ENCODE data around the gene RHEX. TPM values are rescaled to one million over a fixed set of nuclear protein-coding genes. Genes with fewer than 3 reads are reported as not detected.
"Not testable (repeated sequence)": the region's sequence is repeated elsewhere in the genome, so short reads cannot be mapped to it uniquely, and the experiment has no call there.

RHEX gene
- total RNA-seq, 1 donor from 2014 or later = not detected

DNA sequence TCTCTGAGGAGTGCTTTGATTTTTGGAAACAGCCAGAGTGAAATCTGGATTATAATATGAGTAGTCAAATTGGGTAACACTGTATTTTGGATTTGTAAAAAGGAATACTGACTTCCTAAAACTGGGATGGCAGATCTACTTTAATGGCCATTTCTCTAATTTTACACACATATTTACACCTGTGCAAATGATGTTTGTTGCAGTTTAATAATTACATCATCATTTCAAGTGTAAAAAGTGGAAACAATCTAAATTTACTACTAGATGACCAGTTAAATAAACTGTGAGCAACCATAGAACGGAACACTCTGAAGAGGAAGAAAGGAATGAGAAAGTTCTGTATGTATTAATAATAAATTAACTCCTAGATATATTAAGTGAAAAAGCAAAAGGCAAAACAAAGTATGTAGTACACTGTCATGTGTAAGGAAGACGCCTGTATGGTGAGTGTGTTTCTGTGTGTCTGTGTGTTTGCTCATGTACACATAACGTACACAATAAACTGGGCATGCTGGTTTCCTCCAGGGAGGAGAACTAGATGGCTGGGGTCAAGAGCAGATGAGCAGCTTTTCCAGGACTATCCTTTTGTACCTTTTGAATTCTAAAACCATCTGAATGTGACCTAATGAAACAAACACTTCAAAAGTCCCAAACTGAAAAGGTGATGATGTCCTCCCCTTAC lies 2.9 kb upstream of the RHEX start:
- Histone ChIP-seq H3K4me3 (ENCODE audit: insufficient read depth, low read depth, low read length) (no peak overlapping the region), H3K4me1 (ENCODE audit: insufficient read depth, low read length) (no peaks in the 10 kb centered on the region), H3K79me2 (ENCODE audit: insufficient read depth, low read length) (no peaks in the 10 kb centered on the region), H3K9me3 (ENCODE audit: insufficient read depth, low read depth, low read length) (no peaks in the 10 kb centered on the region), H3K9ac (ENCODE audit: low read length) (no peak overlapping the region), H3K36me3 (ENCODE audit: insufficient read depth, low read length) (no peaks in the 10 kb centered on the region), H3K27me3 (ENCODE audit: insufficient read depth, low read length) (peaks cover 3% of the 10 kb centered on the region), H2AFZ (ENCODE audit: low read depth, low read length) (no peak overlapping the region), H4K20me1 (ENCODE audit: insufficient read depth, low read length) (no peaks in the 10 kb centered on the region), H3K27ac (ENCODE audit: low read depth, low read length) (no peak overlapping the region), H3K4me2 (ENCODE audit: low read length) (no peak overlapping the region)
- peaks cover 3% of the 10 kb centered on the region for H3K9me3 Mint-ChIP-seq (ENCODE audit: unreplicated experiment)
- TF ChIP-seq, protein P1, sequence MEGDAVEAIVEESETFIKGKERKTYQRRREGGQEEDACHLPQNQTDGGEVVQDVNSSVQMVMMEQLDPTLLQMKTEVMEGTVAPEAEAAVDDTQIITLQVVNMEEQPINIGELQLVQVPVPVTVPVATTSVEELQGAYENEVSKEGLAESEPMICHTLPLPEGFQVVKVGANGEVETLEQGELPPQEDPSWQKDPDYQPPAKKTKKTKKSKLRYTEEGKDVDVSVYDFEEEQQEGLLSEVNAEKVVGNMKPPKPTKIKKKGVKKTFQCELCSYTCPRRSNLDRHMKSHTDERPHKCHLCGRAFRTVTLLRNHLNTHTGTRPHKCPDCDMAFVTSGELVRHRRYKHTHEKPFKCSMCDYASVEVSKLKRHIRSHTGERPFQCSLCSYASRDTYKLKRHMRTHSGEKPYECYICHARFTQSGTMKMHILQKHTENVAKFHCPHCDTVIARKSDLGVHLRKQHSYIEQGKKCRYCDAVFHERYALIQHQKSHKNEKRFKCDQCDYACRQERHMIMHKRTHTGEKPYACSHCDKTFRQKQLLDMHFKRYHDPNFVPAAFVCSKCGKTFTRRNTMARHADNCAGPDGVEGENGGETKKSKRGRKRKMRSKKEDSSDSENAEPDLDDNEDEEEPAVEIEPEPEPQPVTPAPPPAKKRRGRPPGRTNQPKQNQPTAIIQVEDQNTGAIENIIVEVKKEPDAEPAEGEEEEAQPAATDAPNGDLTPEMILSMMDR (IDR thresholded peaks at IDR 0.05; ENCODE audit: insufficient read depth, low read depth, low read length) = no peak
- TF ChIP-seq EZH2 (IDR thresholded peaks at IDR 0.05; ENCODE audit: insufficient read depth, low read length) = no peak
- H3K27me3 Mint-ChIP-seq (ENCODE audit: low read depth, unreplicated experiment) = peaks cover 9% of the 10 kb centered on the region
- H3K36me3 Mint-ChIP-seq (ENCODE audit: low read depth, unreplicated experiment) = peaks cover 3% of the 10 kb centered on the region
- H3K4me3 Mint-ChIP-seq (ENCODE audit: unreplicated experiment) = no peak overlapping the region
- no peak overlapping the region for H3K27ac Mint-ChIP-seq (ENCODE audit: unreplicated experiment)
- H3K4me1 Mint-ChIP-seq (ENCODE audit: low read depth, unreplicated experiment) = peaks cover 8% of the 10 kb centered on the region
- no peak for FAIRE-seq
- DNase-seq (ENCODE audit: low read depth) = no peak

DNA sequence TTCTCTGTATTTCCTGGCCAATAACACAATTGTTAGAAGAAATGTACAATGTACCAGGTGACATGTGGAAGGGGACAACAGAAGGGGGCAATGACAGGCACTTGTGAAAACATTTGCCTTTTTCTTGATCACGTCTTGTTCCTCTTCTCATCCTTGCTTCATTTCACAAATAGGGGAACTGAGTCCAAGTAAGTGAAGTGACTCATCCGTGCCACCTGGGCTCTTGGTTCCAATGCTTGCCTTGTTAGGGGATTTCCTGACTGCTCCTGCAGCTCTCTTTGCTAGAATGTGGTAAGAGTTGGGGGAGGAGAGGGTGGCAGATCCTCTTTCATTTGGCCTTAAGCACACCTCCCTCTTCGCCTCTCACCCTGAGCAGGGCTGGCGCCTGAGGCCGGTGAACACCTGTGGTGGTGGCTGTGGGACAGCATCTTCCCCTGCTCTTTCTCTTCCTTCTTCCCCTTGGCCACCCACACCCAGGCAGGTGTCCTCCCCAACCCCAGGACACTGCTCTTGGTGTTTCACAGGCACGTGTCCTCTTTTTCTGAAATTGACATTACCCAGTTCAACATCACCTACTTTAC lies 2.2 kb upstream of the RHEX start:
- Mint-ChIP-seq H3K9me3 (ENCODE audit: unreplicated experiment) (peaks cover 3% of the 10 kb centered on the region), H3K27me3 (ENCODE audit: low read depth, unreplicated experiment) (peaks cover 11% of the 10 kb centered on the region), H3K4me1 (ENCODE audit: low read depth, unreplicated experiment) (peaks cover 8% of the 10 kb centered on the region), H3K36me3 (ENCODE audit: low read depth, unreplicated experiment) (peaks cover 3% of the 10 kb centered on the region), H3K4me3 (ENCODE audit: unreplicated experiment) (no peak overlapping the region), H3K27ac (ENCODE audit: unreplicated experiment) (no peak overlapping the region)
- no peak overlapping the region for H3K9ac ChIP-seq (ENCODE audit: low read length)
- no peak for FAIRE-seq
- H2AFZ ChIP-seq (ENCODE audit: low read depth, low read length) = no peak overlapping the region
- no peaks in the 10 kb centered on the region for H4K20me1 ChIP-seq (ENCODE audit: insufficient read depth, low read length)
- H3K27ac ChIP-seq (ENCODE audit: low read depth, low read length) = no peak overlapping the region
- no peak for TF ChIP-seq EZH2 (IDR thresholded peaks at IDR 0.05; ENCODE audit: insufficient read depth, low read length)
- TF ChIP-seq, protein P1 (IDR thresholded peaks at IDR 0.05; ENCODE audit: insufficient read depth, low read depth, low read length) = no peak
- H3K4me2 ChIP-seq (ENCODE audit: low read length) = no peak overlapping the region
- no peaks in the 10 kb centered on the region for H3K79me2 ChIP-seq (ENCODE audit: insufficient read depth, low read length)
- no peak overlapping the region for H3K4me3 ChIP-seq (ENCODE audit: insufficient read depth, low read depth, low read length)
- no peak for DNase-seq (ENCODE audit: low read depth)
- H3K36me3 ChIP-seq (ENCODE audit: insufficient read depth, low read length) = no peaks in the 10 kb centered on the region
- peaks cover 3% of the 10 kb centered on the region for H3K27me3 ChIP-seq (ENCODE audit: insufficient read depth, low read length)
- H3K9me3 ChIP-seq (ENCODE audit: insufficient read depth, low read depth, low read length) = no peaks in the 10 kb centered on the region
- no peaks in the 10 kb centered on the region for H3K4me1 ChIP-seq (ENCODE audit: insufficient read depth, low read length)

DNA sequence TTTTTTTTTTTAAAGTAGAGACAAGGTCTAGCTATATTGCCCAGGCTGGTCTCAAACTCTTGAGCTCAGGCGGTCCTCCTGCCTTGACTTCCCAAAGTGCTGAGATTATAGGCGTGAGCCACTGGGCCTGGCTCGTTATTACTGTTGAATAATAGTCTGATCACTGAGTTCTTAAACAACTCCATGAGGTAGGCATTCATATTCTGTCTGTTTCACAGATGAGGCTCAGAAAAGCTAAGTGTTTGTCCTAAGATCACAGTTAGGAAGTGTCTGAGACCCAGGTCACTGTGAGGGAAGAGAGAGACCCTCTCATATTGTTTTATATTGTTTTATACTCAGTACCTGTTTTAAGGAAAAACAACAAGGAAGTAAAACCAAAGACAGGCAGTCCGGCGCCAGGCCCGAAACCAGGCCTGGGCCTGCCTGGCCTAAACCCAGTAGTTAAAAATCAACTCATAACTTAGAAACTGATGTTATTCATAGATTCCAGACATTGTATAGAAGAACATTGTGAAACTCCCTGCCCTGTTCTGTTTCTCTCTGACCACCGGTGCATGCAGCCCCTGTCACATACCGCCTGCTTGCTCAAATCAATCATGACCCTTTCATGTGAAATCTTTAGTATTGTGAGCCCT lies 625 bp upstream of the RHEX start:
- not testable (repeated sequence) for H3K36me3 ChIP-seq (ENCODE audit: insufficient read depth, low read length); H3K36me3 Mint-ChIP-seq (ENCODE audit: low read depth, unreplicated experiment); H3K4me1 ChIP-seq (ENCODE audit: insufficient read depth, low read length); H3K4me2 ChIP-seq (ENCODE audit: low read length); H3K9me3 Mint-ChIP-seq (ENCODE audit: unreplicated experiment); H3K9me3 ChIP-seq (ENCODE audit: insufficient read depth, low read depth, low read length); H3K9ac ChIP-seq (ENCODE audit: low read length); H4K20me1 ChIP-seq (ENCODE audit: insufficient read depth, low read length); H3K27me3 ChIP-seq (ENCODE audit: insufficient read depth, low read length); H3K4me3 Mint-ChIP-seq (ENCODE audit: unreplicated experiment); H3K79me2 ChIP-seq (ENCODE audit: insufficient read depth, low read length); H3K27ac Mint-ChIP-seq (ENCODE audit: unreplicated experiment); H2AFZ ChIP-seq (ENCODE audit: low read depth, low read length); H3K4me1 Mint-ChIP-seq (ENCODE audit: low read depth, unreplicated experiment); DNase-seq (ENCODE audit: low read depth); FAIRE-seq; H3K4me3 ChIP-seq (ENCODE audit: insufficient read depth, low read depth, low read length); H3K27ac ChIP-seq (ENCODE audit: low read depth, low read length)
- H3K27me3 Mint-ChIP-seq (ENCODE audit: low read depth, unreplicated experiment) = peaks cover 18% of the 10 kb centered on the region

DNA sequence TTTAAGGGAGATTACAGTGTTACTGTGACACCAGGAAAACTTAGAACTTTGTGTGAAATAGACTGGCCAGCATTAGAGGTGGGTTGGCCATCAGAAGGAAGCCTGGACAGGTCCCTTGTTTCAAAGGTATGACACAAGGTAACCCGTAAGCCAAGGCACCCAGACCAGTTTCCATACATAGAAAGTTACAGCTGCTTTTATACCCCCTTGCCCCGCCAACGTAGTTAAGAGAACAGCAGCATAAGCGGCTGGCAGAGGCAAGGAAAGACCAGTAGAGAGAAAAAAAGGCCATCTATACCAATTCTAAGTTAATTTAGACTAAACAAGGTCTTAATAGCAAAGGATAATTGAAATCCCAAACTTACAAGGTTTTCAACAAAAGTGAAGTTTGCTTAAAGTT lies 643 bp downstream of the RHEX start:
- not testable (repeated sequence) for H3K27me3 ChIP-seq (ENCODE audit: insufficient read depth, low read length); H3K4me1 Mint-ChIP-seq (ENCODE audit: low read depth, unreplicated experiment); H3K4me3 ChIP-seq (ENCODE audit: insufficient read depth, low read depth, low read length); H3K4me3 Mint-ChIP-seq (ENCODE audit: unreplicated experiment); H2AFZ ChIP-seq (ENCODE audit: low read depth, low read length); H3K4me1 ChIP-seq (ENCODE audit: insufficient read depth, low read length); H3K4me2 ChIP-seq (ENCODE audit: low read length); FAIRE-seq; H3K9ac ChIP-seq (ENCODE audit: low read length); H4K20me1 ChIP-seq (ENCODE audit: insufficient read depth, low read length); H3K9me3 Mint-ChIP-seq (ENCODE audit: unreplicated experiment); DNase-seq (ENCODE audit: low read depth); H3K27ac ChIP-seq (ENCODE audit: low read depth, low read length); H3K36me3 ChIP-seq (ENCODE audit: insufficient read depth, low read length); H3K9me3 ChIP-seq (ENCODE audit: insufficient read depth, low read depth, low read length); H3K27ac Mint-ChIP-seq (ENCODE audit: unreplicated experiment); H3K36me3 Mint-ChIP-seq (ENCODE audit: low read depth, unreplicated experiment); H3K79me2 ChIP-seq (ENCODE audit: insufficient read depth, low read length)
- H3K27me3 Mint-ChIP-seq (ENCODE audit: low read depth, unreplicated experiment) = peaks cover 13% of the 10 kb centered on the region
